ENCODE data around the gene NR0B2. TPM values are rescaled to one million over a fixed set of nuclear protein-coding genes. Genes with fewer than 3 reads are reported as not detected.

The NR0B2 gene
- total RNA-seq, 2 donors from 2014 or later = 19.8 to 34.8 TPM

DNA sequence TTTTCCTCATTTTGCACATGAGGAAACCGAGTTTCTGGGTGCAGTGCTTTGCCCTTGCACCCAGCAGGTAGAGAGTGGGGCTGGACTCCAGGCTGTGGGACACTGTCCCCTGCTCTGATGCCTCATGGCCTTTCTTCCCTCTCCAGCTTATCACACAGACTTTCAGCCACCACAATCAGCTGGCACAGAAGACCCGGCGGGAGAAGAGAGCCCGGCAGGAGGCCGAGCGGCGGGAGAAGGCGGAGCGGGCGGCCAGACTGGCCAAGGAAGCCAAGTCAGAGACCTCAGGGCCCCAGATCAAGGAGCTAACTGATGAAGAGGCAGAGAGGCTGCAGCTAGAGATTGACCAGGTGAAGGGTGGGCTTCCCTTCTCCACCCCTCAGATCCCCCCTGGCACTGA, 27.5 kb upstream of the NR0B2 start:
- no peak for DNase-seq
- Histone ChIP-seq H3K27me3 (no peaks in the 10 kb centered on the region), H3K36me3 (replicated peaks in 1 of 2; ENCODE audit: insufficient read depth in 1 of 2, low read depth in 2 of 2) (peaks cover 11 to 20% of the 10 kb centered on the region in 2 donors)

DNA sequence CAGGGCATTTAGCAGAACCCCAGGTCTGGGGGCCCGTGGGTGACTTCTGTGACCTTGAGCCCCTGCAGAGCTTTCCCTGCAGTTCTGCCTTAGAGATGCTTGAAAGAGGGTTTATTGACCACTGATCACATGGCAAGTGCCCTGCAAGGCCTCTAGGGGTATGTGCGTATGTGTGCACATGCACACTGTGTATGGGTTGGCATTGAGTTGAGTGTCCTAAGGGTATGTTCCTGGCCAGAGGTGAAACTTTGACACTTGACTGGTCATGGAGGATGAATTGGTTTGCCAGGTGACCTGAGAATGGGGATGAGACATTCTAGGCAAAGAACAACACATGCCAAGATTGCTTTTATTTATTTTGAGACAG, 24.9 kb upstream of the NR0B2 start:
- DNase-seq (no peak), ATAC-seq (no peak)
- Histone ChIP-seq H3K36me3 (replicated peaks in 1 of 2; ENCODE audit: insufficient read depth in 1 of 2, low read depth in 2 of 2) (peaks cover 11 to 22% of the 10 kb centered on the region in 2 donors), H3K9me3 (no peaks in the 10 kb centered on the region), H3K27ac (peak overlapping the region in 1 of 4 donors; percentile 14), H3K4me3 (no peak overlapping the region), H3K27me3 (no peaks in the 10 kb centered on the region), H3K4me1 (peaks cover 12% of the 10 kb centered on the region)
- intact Hi-C loops (cut with DNase I) = no loop called here
- 77 to 83% methylated on average over 1 to 2 of the region's 2 CpGs for WGBS, 2 donors
- no peak for TF ChIP-seq POLR2A (IDR thresholded peaks at IDR 0.05)
- TF ChIP-seq, protein P1, sequence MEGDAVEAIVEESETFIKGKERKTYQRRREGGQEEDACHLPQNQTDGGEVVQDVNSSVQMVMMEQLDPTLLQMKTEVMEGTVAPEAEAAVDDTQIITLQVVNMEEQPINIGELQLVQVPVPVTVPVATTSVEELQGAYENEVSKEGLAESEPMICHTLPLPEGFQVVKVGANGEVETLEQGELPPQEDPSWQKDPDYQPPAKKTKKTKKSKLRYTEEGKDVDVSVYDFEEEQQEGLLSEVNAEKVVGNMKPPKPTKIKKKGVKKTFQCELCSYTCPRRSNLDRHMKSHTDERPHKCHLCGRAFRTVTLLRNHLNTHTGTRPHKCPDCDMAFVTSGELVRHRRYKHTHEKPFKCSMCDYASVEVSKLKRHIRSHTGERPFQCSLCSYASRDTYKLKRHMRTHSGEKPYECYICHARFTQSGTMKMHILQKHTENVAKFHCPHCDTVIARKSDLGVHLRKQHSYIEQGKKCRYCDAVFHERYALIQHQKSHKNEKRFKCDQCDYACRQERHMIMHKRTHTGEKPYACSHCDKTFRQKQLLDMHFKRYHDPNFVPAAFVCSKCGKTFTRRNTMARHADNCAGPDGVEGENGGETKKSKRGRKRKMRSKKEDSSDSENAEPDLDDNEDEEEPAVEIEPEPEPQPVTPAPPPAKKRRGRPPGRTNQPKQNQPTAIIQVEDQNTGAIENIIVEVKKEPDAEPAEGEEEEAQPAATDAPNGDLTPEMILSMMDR (IDR thresholded peaks at IDR 0.05) = no peak

More for the DNA sequence above, 27.5 kb upstream of the NR0B2 start:
- Histone ChIP-seq H3K4me3 (no peak overlapping the region), H3K9me3 (no peaks in the 10 kb centered on the region), H3K27ac (no peak overlapping the region), H3K4me1 (peaks cover 26% of the 10 kb centered on the region)
- TF ChIP-seq, protein P1 (IDR thresholded peaks at IDR 0.05) = no peak
- TF ChIP-seq POLR2A (IDR thresholded peaks at IDR 0.05) = no peak
- intact Hi-C loops (cut with DNase I) = no loop called here
- ATAC-seq = no peak
- 79 to 82% methylated on average over 9 to 10 of the region's 10 CpGs for WGBS, 2 donors

DNA sequence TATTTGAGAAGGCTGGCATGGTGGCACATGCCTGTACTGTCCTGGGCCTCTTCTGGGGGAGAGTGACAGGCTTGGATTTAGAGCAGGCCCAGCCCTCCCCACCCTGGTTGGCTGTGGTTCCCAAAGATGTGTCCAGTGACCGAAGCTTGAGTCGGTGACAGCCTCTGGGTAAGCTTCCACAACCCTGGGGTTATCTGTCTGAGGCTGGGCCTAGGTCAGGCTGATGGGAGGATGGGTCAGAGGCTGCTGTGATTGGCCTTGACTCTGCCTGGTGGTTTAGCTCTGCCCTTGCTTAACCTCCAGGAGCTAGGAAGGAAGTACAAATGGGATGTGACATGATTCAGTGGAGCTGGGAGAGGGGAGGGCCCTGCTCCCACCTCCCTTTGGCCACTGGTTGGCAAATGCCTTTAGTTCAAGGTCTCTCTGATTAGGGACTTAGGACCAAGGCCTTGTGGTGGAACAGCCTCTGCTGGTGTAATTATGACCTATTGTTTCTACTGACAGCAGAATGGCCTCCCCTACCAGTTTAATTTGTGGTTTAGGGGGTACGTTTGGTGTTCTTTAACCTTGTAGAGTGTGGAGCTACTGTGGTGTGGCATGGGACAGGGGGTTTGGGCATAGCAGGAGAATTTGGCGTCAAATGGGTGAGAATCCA, 24.4 kb upstream of the NR0B2 start:
- H3K36me3 ChIP-seq (replicated peaks in 1 of 2; ENCODE audit: insufficient read depth in 1 of 2, low read depth in 2 of 2) = peaks cover 11 to 20% of the 10 kb centered on the region in 2 donors
- no peak overlapping the region for H3K4me3 ChIP-seq
- H3K27me3 ChIP-seq = no peaks in the 10 kb centered on the region
- H3K27ac ChIP-seq = peak overlapping the region in 1 of 4 donors; percentile 14
- H3K4me1 ChIP-seq = peaks cover 12% of the 10 kb centered on the region
- WGBS, 2 donors = 57 to 90% methylated on average over 2 to 4 of the region's 4 CpGs
- intact Hi-C loops (cut with DNase I) = no loop called here
- DNase-seq = no peak
- no peaks in the 10 kb centered on the region for H3K9me3 ChIP-seq
- no peak for TF ChIP-seq POLR2A (IDR thresholded peaks at IDR 0.05)
- TF ChIP-seq, protein P1 (IDR thresholded peaks at IDR 0.05) = no peak
- peak; percentile 26 for ATAC-seq

DNA sequence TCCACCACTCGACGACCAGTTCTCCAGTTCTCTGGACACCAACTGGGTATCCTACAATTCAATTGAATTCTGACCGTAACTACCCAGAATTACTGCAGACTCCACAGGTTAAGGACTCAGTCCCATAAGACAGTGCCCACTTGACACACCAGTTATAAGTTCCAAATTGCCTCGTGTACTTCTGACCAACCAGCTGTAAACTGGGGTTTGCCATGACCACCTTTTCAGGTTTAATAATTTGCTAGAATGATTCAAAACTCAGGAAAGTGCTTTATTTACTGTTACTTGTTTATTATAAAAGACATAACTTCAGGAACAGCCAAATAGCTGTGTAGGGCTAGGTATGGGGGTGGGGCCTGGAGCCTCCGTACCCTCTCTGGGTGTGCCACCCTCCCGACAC, 23.0 kb upstream of the NR0B2 start:
- peaks cover 6 to 7% of the 10 kb centered on the region in 2 donors for H3K36me3 ChIP-seq (replicated peaks in 1 of 2; ENCODE audit: insufficient read depth in 1 of 2, low read depth in 2 of 2)
- TF ChIP-seq, protein P1 (IDR thresholded peaks at IDR 0.05) = no peak
- TF ChIP-seq POLR2A (IDR thresholded peaks at IDR 0.05) = no peak
- ATAC-seq (no peak), DNase-seq (no peak)
- H3K27ac ChIP-seq = no peak overlapping the region
- no peaks in the 10 kb centered on the region for H3K9me3 ChIP-seq
- H3K4me3 ChIP-seq = no peak overlapping the region
- peaks cover 12% of the 10 kb centered on the region for H3K4me1 ChIP-seq
- no peaks in the 10 kb centered on the region for H3K27me3 ChIP-seq
- 69 to 71% methylated on average over 6 of the region's 6 CpGs for WGBS, 2 donors
- intact Hi-C loops (cut with DNase I) = no loop called here

DNA sequence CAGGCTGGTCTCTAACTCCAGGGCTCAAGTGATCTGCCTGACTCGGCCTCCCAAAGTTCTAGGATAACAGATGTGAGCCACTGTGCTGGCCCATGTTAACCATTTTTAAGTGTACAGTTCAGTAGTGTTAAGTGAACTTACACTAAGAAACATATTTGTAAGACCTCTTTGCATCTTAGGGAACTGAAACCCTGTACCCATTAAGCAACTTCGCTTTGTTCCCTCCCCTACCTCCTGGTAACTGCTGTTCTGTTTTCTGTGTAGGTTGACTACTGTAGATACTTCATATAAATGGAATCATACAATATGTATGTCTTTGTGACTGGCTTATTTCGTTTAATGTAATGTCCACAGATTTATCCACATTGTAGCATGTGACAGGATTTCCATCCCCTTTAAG, 18.8 kb upstream of the NR0B2 start:
- ATAC-seq (no peak), DNase-seq (no peak)
- intact Hi-C loops (cut with DNase I) = no loop called here
- no peak overlapping the region for H3K27ac ChIP-seq
- peaks cover 4 to 9% of the 10 kb centered on the region in 2 donors for H3K36me3 ChIP-seq (replicated peaks in 1 of 2; ENCODE audit: insufficient read depth in 1 of 2, low read depth in 2 of 2)
- TF ChIP-seq, protein P1 (IDR thresholded peaks at IDR 0.05) = no peak
- no peak for TF ChIP-seq POLR2A (IDR thresholded peaks at IDR 0.05)
- peaks cover under 1% of the 10 kb centered on the region for H3K4me1 ChIP-seq
- H3K9me3 ChIP-seq = no peaks in the 10 kb centered on the region
- H3K27me3 ChIP-seq = no peaks in the 10 kb centered on the region
- 76% methylated on average over 3 of the region's 3 CpGs for WGBS, 2 donors
- no peak overlapping the region for H3K4me3 ChIP-seq
